Stimulated activated memory B cell treated with anti-CD40 and anti-IgM and Interleukin-4, amounts not matched to agents 10 μg/mL and 1 μg/mL and 100 μg/mL, for 72 hours (primary cell): Measurements from ENCODE around the gene INMT.
A peak's percentile ranks its signal among the peaks of the same experiment; 100 is the strongest.

Experiments
- ATAC-seq: fragments of 150-1000 bp; cut with Tn5 transposase; 2 replicates; pipeline ENCODE4 v1.10.0; 2021
- H3K27ac Mint-ChIP-seq: one replicate; pipeline ENCODE4 v1.8.0; 2022; ENCODE audit warnings: mild to moderate bottlenecking, mixed read lengths
- H3K27me3 Mint-ChIP-seq: one replicate; pipeline ENCODE4 v1.8.0; 2022; ENCODE audit warnings: mixed read lengths
- H3K36me3 Mint-ChIP-seq: one replicate; pipeline ENCODE4 v1.8.0; 2022; ENCODE audit warnings: mixed read lengths
- H3K4me1 Mint-ChIP-seq: one replicate; pipeline ENCODE4 v1.8.0; 2022; ENCODE audit warnings: mixed read lengths
- H3K4me3 Mint-ChIP-seq: one replicate; pipeline ENCODE4 v1.8.0; 2022; ENCODE audit warnings: mild to moderate bottlenecking, moderate library complexity, mixed read lengths
- H3K9me3 Mint-ChIP-seq: one replicate; pipeline ENCODE4 v1.8.0; 2022; ENCODE audit warnings: mixed read lengths

INMT gene

GRCh38 chr7:30755384-30756154, 3.6 kb downstream of the INMT start:
- no peak overlapping the region for H3K4me3 Mint-ChIP-seq
- no peak for ATAC-seq
- H3K27ac Mint-ChIP-seq, result no peak overlapping the region
- peaks cover 5% of the 10 kb centered on the region for H3K9me3 Mint-ChIP-seq
- no peaks in the 10 kb centered on the region for H3K36me3 Mint-ChIP-seq
- no peaks in the 10 kb centered on the region for H3K4me1 Mint-ChIP-seq
- H3K27me3 Mint-ChIP-seq, result peaks cover 22% of the 10 kb centered on the region

- H3K27me3 Mint-ChIP-seq, result peaks cover 23% of the 10 kb centered on the region
Observed at GRCh38 chr7:30757342-30757692, 5.4 kb downstream of the INMT start.

GRCh38 chr7:30760514-30761213, 8.7 kb downstream of the INMT start:
- H3K27ac Mint-ChIP-seq, result no peak overlapping the region
- no peaks in the 10 kb centered on the region for H3K9me3 Mint-ChIP-seq
- H3K36me3 Mint-ChIP-seq, result no peaks in the 10 kb centered on the region
- H3K4me3 Mint-ChIP-seq, result no peak overlapping the region
- no peaks in the 10 kb centered on the region for H3K4me1 Mint-ChIP-seq
- no peak for ATAC-seq
- H3K27me3 Mint-ChIP-seq, result peaks cover 23% of the 10 kb centered on the region

More at GRCh38 chr7:30757342-30757692, 5.4 kb downstream of the INMT start:
- H3K36me3 Mint-ChIP-seq, result no peaks in the 10 kb centered on the region
- no peak overlapping the region for H3K4me3 Mint-ChIP-seq
- no peaks in the 10 kb centered on the region for H3K4me1 Mint-ChIP-seq
- peaks cover 5% of the 10 kb centered on the region for H3K9me3 Mint-ChIP-seq
- no peak for ATAC-seq
- H3K27ac Mint-ChIP-seq, result no peak overlapping the region

DNA sequence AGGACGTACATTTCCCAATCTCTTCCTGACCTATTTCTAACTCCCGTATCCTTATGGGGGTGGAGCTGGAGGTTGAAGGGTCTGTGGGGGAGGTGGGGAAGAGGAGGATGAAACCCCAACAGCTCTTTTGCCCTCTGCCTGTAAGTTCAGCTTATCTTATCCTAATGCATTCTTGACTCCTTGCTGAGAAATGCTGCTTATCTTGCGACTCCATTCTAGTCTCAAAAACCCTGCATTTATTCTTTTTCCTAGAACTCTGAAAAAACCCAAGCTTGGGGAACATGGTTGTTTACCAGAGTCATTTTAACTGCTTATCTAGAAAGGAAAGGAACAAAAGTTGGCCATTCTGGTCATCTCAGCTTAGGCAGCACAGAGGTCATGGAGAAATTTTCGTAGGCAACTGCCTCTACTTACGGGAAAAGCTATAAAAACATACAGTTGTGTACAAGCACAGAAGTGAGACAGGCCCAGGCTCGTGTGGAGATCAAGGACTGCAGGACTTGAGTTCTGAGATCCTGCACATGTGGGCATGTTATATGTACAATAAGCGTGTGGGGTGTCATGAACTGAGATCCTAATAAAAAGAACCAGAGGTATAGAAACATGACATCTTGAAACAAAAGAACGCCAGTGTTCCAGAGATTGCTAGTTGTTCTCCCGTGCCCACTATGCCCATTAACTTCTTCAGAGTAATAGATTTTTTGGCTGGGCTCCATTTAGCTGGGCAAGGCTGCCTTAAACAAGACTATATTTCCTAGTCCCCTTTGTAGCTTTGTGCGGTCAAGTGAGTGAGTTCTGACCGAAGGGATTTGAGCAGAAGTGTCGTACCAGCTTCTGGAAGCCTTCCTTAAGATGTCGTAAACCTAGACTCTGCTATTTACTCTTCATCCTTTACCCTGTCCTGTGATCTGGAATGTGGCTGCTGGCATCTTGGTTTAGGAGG, 9.6 kb downstream of the INMT start:
- Mint-ChIP-seq H3K9me3 (no peaks in the 10 kb centered on the region), H3K4me1 (no peaks in the 10 kb centered on the region), H3K4me3 (no peak overlapping the region), H3K27me3 (peaks cover 23% of the 10 kb centered on the region), H3K27ac (no peak overlapping the region), H3K36me3 (no peaks in the 10 kb centered on the region)
- ATAC-seq, result no peak

- no peaks in the 10 kb centered on the region for H3K36me3 Mint-ChIP-seq
- H3K27me3 Mint-ChIP-seq, result peaks cover 14% of the 10 kb centered on the region
- H3K9me3 Mint-ChIP-seq, result no peaks in the 10 kb centered on the region
- ATAC-seq, result no peak
- H3K4me1 Mint-ChIP-seq, result no peaks in the 10 kb centered on the region
- no peak overlapping the region for H3K4me3 Mint-ChIP-seq
- H3K27ac Mint-ChIP-seq, result no peak overlapping the region
Observed at GRCh38 chr7:30764030-30764975, 12.4 kb downstream of the INMT start.

GRCh38 chr7:30765408-30765807, 13.5 kb downstream of the INMT start:
- Mint-ChIP-seq H3K4me1 (no peaks in the 10 kb centered on the region), H3K4me3 (no peak overlapping the region), H3K27ac (no peak overlapping the region), H3K27me3 (peaks cover 3% of the 10 kb centered on the region), H3K36me3 (no peaks in the 10 kb centered on the region), H3K9me3 (no peaks in the 10 kb centered on the region)
- no peak for ATAC-seq

GRCh38 chr7:30770845-30771173, 18.9 kb downstream of the INMT start:
- H3K4me1 Mint-ChIP-seq, result peaks cover 5% of the 10 kb centered on the region

GRCh38 chr7:30771174-30771879, 19.4 kb downstream of the INMT start, which contains the start of gene MINDY4:
Gene MINDY4 (plus strand): TSS chr7:30771417. CDS start chr7:30771494, 77 bp downstream.
- Mint-ChIP-seq H3K4me1 (peaks cover 5% of the 10 kb centered on the region), H3K4me3 (peak within 1 kb of the TSS; percentile 82), H3K27ac (peak within 1 kb of the TSS; percentile 68), H3K9me3 (no peaks in the 10 kb centered on the region), H3K27me3 (no peaks in the 10 kb centered on the region), H3K36me3 (no peaks in the 10 kb centered on the region)
- peak; percentile 89 for ATAC-seq

More at GRCh38 chr7:30770845-30771173, 18.9 kb downstream of the INMT start:
- H3K36me3 Mint-ChIP-seq, result no peaks in the 10 kb centered on the region
- ATAC-seq, result no peak
- peak overlapping the region; percentile 82 for H3K4me3 Mint-ChIP-seq
- no peaks in the 10 kb centered on the region for H3K9me3 Mint-ChIP-seq
- H3K27ac Mint-ChIP-seq, result peak overlapping the region; percentile 68
- no peaks in the 10 kb centered on the region for H3K27me3 Mint-ChIP-seq

GRCh38 chr7:30771880-30772425, 20.0 kb downstream of the INMT start:
- H3K27ac Mint-ChIP-seq, result peak overlapping the region; percentile 68
- no peaks in the 10 kb centered on the region for H3K36me3 Mint-ChIP-seq
- H3K27me3 Mint-ChIP-seq, result no peaks in the 10 kb centered on the region
- H3K9me3 Mint-ChIP-seq, result no peaks in the 10 kb centered on the region
- peak overlapping the region; percentile 82 for H3K4me3 Mint-ChIP-seq
- H3K4me1 Mint-ChIP-seq, result peaks cover 5% of the 10 kb centered on the region
- peak; percentile 69 for ATAC-seq

DNA sequence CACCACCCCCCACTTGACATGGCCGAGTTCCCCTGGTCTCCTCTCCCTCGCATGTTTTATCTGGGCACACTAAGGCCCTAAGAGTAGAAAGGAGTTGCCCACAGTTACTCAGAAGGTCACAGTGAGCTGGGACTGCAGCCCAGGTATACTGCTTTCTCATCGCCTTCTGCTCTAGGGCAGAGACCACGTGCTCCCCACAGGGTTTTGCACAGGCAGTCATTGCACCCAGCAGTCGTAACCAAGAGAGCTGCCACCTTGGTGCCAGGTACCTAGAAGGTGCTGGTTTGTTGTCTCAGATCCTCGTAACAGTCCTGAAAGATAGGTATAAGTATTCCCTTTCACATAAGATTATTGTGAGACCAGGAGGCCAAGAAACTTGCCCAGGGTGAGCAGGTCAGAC, 21.0 kb downstream of the INMT start:
- no peak for ATAC-seq
- Mint-ChIP-seq H3K4me1 (peaks cover 5% of the 10 kb centered on the region), H3K27me3 (no peaks in the 10 kb centered on the region), H3K27ac (no peak overlapping the region), H3K9me3 (no peaks in the 10 kb centered on the region), H3K36me3 (no peaks in the 10 kb centered on the region), H3K4me3 (no peak overlapping the region)

- H3K27ac Mint-ChIP-seq, result no peak overlapping the region
- peaks cover 5% of the 10 kb centered on the region for H3K4me1 Mint-ChIP-seq
- no peaks in the 10 kb centered on the region for H3K36me3 Mint-ChIP-seq
- H3K27me3 Mint-ChIP-seq, result no peaks in the 10 kb centered on the region
- ATAC-seq, result no peak
- no peak overlapping the region for H3K4me3 Mint-ChIP-seq
- H3K9me3 Mint-ChIP-seq, result no peaks in the 10 kb centered on the region
Observed at GRCh38 chr7:30775992-30776391, 24.1 kb downstream of the INMT start.

DNA sequence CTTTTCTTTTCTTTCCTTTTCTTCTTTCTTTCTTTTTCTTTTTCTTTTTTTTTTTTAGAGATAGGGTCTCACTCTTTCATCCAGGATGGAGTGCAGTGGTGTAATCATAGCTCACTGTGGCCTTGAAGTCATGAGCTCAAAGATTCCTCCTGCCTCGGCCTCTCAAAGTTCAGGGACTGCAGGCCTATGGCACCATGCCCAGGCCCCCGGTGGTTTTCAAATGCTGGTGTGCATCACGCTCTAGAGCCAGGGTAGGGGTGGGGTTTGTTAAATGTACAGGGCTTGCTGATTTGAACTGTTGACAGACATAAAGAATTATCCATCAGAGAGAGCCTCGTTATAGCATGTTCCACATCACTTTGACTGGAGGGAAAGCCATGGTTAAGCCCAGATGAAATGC, 25.0 kb downstream of the INMT start:
- H3K4me3 Mint-ChIP-seq, result no peak overlapping the region
- H3K9me3 Mint-ChIP-seq, result no peaks in the 10 kb centered on the region
- H3K36me3 Mint-ChIP-seq, result no peaks in the 10 kb centered on the region
- H3K27me3 Mint-ChIP-seq, result no peaks in the 10 kb centered on the region
- peaks cover 3% of the 10 kb centered on the region for H3K4me1 Mint-ChIP-seq
- no peak for ATAC-seq
- no peak overlapping the region for H3K27ac Mint-ChIP-seq

DNA sequence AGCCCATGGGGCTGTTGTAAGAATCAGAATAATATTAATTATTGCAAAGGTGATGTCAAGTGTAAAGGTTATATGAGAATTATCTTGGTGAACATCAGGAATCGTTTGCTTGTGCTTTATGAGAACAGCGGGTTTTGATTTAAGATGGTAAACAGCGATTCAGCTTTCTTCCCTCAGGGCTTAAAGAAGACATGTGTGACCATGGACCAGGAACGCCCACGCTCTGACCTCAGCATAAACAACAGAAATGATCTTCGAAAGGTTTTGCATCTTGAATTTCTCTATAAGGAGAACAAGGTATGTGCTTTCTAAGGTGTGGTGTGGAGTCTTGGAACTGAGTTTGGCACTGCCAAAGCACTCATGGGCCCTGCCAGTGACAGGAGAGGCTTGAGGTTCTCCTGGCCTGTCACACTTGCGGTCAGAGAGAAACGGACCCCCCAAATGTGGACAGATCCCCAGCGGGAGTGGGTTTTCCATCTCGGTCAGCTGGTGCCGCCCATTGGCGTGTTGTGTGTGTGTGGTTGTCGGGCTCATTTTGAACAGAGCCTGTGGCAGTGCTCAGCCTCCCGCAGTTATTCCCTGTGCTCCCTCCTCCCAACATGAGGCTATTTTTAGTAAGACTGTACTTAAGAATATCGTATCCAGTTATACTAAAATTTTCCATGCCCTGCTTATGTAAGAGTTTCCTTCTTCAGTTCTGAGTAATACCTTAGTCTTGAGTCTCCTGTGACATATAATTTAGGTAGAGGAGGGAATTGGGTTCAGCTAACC, 26.5 kb downstream of the INMT start:
- Mint-ChIP-seq H3K4me1 (no peaks in the 10 kb centered on the region), H3K27ac (no peak overlapping the region), H3K36me3 (no peaks in the 10 kb centered on the region), H3K9me3 (no peaks in the 10 kb centered on the region), H3K27me3 (no peaks in the 10 kb centered on the region), H3K4me3 (no peak overlapping the region)
- ATAC-seq, result no peak
